Mononuclear cell (primary cell): ENCODE measurements around the gene ANKRD22. TPM values are rescaled to one million over a fixed set of nuclear protein-coding genes. Genes with fewer than 3 reads are reported as not detected.

Experiments
- total RNA-seq: library from RNA; depleted of rRNA; stranded (reverse); fragments of >200 nt; gene quantifications from one replicate; pipeline ENCODE4 v1.2.3, GENCODE V29; 2012

Gene ANKRD22
- total RNA-seq, 1 donor: 0.31 TPM

Other genes starting within 250 kb of the ANKRD22 start
- gene LIPF, start 187.4 kb downstream of the ANKRD22 start, total RNA-seq: not detected
- gene LIPK, start 145.6 kb downstream of the ANKRD22 start, total RNA-seq: not detected
- gene LIPN, start 91.8 kb downstream of the ANKRD22 start, total RNA-seq: 3.0 TPM
- not detected for gene LIPM, start 49.1 kb downstream of the ANKRD22 start, total RNA-seq
- gene STAMBPL1, start 28.4 kb upstream of the ANKRD22 start, total RNA-seq: 42.4 TPM
- 1.8 TPM for gene ACTA2, start 100.9 kb upstream of the ANKRD22 start, total RNA-seq
- 53.3 TPM for gene FAS, start 139.0 kb upstream of the ANKRD22 start, total RNA-seq